Vagina (tissue), 2 donors: ENCODE data around the gene CLDN7.
A peak's percentile ranks its signal among the peaks of the same experiment; 100 is the strongest.

Source experiments
- CTCF ChIP-seq, 3 experiments: fragments of 450-650 bp in 2 of 3; fragments of 200-600 bp in 1 of 3; sonication (generic) in 1 of 3; IDR thresholded peaks; one replicate each; pipeline ENCODE4 v1.5.1; 2017 to 2019; ENCODE audit warnings: antibody characterized with exemption in 3 of 3, mild to moderate bottlenecking in 2 of 3, moderate library complexity in 2 of 3
- POLR2AphosphoS5 ChIP-seq, 2 donors: sonication (generic); formaldehyde crosslinking; IDR thresholded peaks; one replicate each; pipeline ENCODE4 v1.9.0; 2017; ENCODE audit warnings: antibody characterized with exemption in 2 of 2, mild to moderate bottlenecking in 2 of 2, low read depth in 1 of 2; ENCODE audit not compliant: insufficient read depth in 1 of 2

- TF ChIP-seq CTCF (IDR thresholded peaks at IDR 0.05) (no peak), POLR2AphosphoS5 (IDR thresholded peaks at IDR 0.05; ENCODE audit: insufficient read depth in 1 of 2, low read depth in 1 of 2) (peak; percentile 63 to 76)
Observed at GRCh38 chr17:7281074-7281952, 19.0 kb upstream of the CLDN7 start, which contains the start of gene SLC2A4.
